Neutrophil (primary cell): ENCODE data around the gene SAMD5.

Source experiments
- H3K27ac ChIP-seq: fragments of 200-600 bp; sonication (generic); 2 replicates; pipeline ENCODE4 v1.5.1; 2016; ENCODE audit warnings: mild to moderate bottlenecking, moderate library complexity
- H3K27me3 ChIP-seq: fragments of 200-600 bp; sonication (generic); 2 replicates; pipeline ENCODE4 v1.6.0; 2016; ENCODE audit warnings: mild to moderate bottlenecking
- H3K36me3 ChIP-seq: fragments of 200-600 bp; sonication (generic); 2 replicates; pipeline ENCODE4 v1.5.1; 2017
- H3K4me1 ChIP-seq, 2 experiments: fragments of 200-600 bp in 1 of 2; sonication (generic) in 1 of 2; 1 replicate in 1 of 2; 2 replicates in 1 of 2; pipeline versions ENCODE4 v1.5.1 to v1.6.1; 2013 to 2016; ENCODE audit warnings: low read depth in 1 of 2, low read length in 1 of 2, mild to moderate bottlenecking in 1 of 2, moderate library complexity in 1 of 2; ENCODE audit not compliant: control insufficient read depth in 1 of 2, insufficient read depth in 1 of 2
- H3K4me3 ChIP-seq, 2 experiments: fragments of 200-600 bp in 1 of 2; sonication (generic) in 1 of 2; 1 replicate in 1 of 2; 2 replicates in 1 of 2; pipeline ENCODE4 v1.5.1; 2013 to 2016; ENCODE audit warnings: low read depth in 1 of 2, low read length in 1 of 2, mild to moderate bottlenecking in 1 of 2, moderate library complexity in 1 of 2
- H3K9me3 ChIP-seq: fragments of 200-600 bp; sonication (generic); 2 replicates; pipeline ENCODE4 v1.5.1; 2016
- CTCF ChIP-seq: fragments of 200-600 bp; sonication (generic); IDR thresholded peaks from 2 replicates; pipeline ENCODE4 v1.5.1; 2016; ENCODE audit warnings: antibody characterized with exemption

SAMD5 gene

DNA sequence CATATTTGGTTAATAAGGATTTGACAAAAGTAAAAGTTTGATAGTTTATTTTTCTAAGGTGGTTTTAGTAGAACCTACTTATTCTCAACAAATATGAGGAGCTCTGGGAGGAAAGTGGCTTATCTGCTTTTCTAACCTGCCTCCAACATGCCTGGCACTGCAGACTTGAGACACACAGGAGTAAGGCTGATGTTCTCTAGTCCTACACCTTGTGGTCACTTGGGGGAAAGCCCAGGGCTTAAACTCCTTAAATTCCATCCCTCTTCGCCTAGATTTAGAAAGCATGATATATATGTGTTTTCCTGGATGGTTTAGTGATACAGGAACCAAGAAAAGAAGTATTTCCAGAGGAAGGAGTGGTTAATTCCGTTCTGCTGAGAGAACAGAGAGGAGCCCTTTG, 39.9 kb upstream of the SAMD5 start:
- H3K9me3 ChIP-seq, result no peaks in the 10 kb centered on the region
- H3K36me3 ChIP-seq, result no peaks in the 10 kb centered on the region
- no peak overlapping the region for H3K27ac ChIP-seq
- H3K27me3 ChIP-seq, result no peaks in the 10 kb centered on the region
- no peak for TF ChIP-seq CTCF
- H3K4me1 ChIP-seq, result peaks cover 0 to 9% of the 10 kb centered on the region in 2 experiments
- no peak overlapping the region for H3K4me3 ChIP-seq

- Histone ChIP-seq H3K4me1 (peaks cover 16 to 33% of the 10 kb centered on the region in 2 experiments), H3K27me3 (no peaks in the 10 kb centered on the region), H3K9me3 (no peaks in the 10 kb centered on the region), H3K36me3 (no peaks in the 10 kb centered on the region), H3K27ac (no peak overlapping the region), H3K4me3 (no peak overlapping the region)
- TF ChIP-seq CTCF, result no peak
Observed at GRCh38 chr6:147479857-147480256, 28.6 kb upstream of the SAMD5 start.

DNA sequence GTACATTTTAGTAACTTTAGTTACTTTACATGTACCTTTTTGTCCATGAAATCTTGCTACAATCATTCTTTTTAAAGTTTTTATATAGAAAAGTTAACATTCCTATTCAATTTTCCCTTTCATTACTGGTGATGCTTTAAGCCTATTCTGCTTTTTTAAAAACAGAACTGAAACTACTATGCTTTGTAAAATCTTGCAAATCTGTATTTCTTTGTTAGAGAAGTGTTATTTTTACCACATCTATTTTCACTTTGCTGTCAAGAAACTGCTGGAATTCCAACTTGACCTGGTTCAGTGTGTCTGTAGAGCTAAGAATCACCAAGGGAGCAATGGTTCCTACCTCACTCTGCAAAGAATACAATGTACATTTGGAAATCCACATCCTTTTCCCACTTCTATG, 21.8 kb upstream of the SAMD5 start:
- Histone ChIP-seq H3K27ac (no peak overlapping the region), H3K4me1 (no peaks in the 10 kb centered on the region), H3K27me3 (peaks cover 19% of the 10 kb centered on the region), H3K36me3 (no peaks in the 10 kb centered on the region), H3K9me3 (no peaks in the 10 kb centered on the region), H3K4me3 (no peak overlapping the region)
- no peak for TF ChIP-seq CTCF

- Histone ChIP-seq H3K4me1 (no peaks in the 10 kb centered on the region), H3K27ac (no peak overlapping the region), H3K36me3 (no peaks in the 10 kb centered on the region), H3K4me3 (no peak overlapping the region), H3K27me3 (peaks cover 50% of the 10 kb centered on the region), H3K9me3 (peaks cover 4% of the 10 kb centered on the region)
- no peak for TF ChIP-seq CTCF
Observed at GRCh38 chr6:147497472-147497871, 11.0 kb upstream of the SAMD5 start.

- Histone ChIP-seq H3K4me3 (no peak overlapping the region), H3K27ac (no peak overlapping the region), H3K4me1 (peaks cover 19 to 22% of the 10 kb centered on the region in 2 experiments), H3K9me3 (no peaks in the 10 kb centered on the region), H3K27me3 (peaks cover 97% of the 10 kb centered on the region), H3K36me3 (no peaks in the 10 kb centered on the region)
- no peak for TF ChIP-seq CTCF
Observed at GRCh38 chr6:147503587-147503986, 4.9 kb upstream of the SAMD5 start.

DNA sequence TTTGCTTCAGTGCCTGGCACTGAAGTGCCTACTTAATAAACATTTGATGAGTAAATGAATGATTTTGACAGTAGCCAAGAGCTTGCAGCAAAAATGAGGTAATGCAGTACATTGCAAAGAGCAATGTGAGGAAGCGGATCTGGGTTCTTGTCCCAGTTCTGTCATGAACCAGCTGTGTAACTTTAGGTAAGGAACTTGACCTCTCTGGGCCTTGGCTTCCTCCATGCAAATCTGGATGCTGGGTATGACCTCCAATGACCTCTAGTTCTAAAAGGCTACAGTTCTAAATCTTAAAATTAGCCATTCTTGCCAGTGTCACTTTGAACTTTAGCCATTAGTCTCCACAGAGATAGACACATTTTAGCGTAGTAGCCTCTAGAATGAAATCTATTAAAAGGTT, 3.6 kb upstream of the SAMD5 start:
- peaks cover 100% of the 10 kb centered on the region for H3K27me3 ChIP-seq

More for the DNA sequence above, 3.6 kb upstream of the SAMD5 start:
- Histone ChIP-seq H3K4me1 (peaks cover 22 to 29% of the 10 kb centered on the region in 2 experiments), H3K36me3 (no peaks in the 10 kb centered on the region), H3K27ac (no peak overlapping the region), H3K4me3 (no peak overlapping the region), H3K9me3 (no peaks in the 10 kb centered on the region)
- TF ChIP-seq CTCF, result no peak
